Nephron progenitor cell (in vitro differentiated cells): ENCODE results near the gene ZFP14.
"Not testable (repeated sequence)": the region's sequence is repeated elsewhere in the genome, so short reads cannot be mapped to it uniquely, and the experiment has no call there.

Experiments
- DNase-seq: peaks from one replicate; pipeline ENCODE4 v3.0.0; 2021
- H3K27ac Mint-ChIP-seq: 2 replicates; pipeline ENCODE4 v1.8.0; 2021; ENCODE audit warnings: mild to moderate bottlenecking, moderate library complexity, mixed read lengths
- H3K27me3 Mint-ChIP-seq: 2 replicates; pipeline ENCODE4 v1.8.0; 2021; ENCODE audit warnings: mild to moderate bottlenecking, low read depth, mixed read lengths; ENCODE audit not compliant: poor library complexity
- H3K36me3 Mint-ChIP-seq: 2 replicates; pipeline ENCODE4 v1.8.0; 2021; ENCODE audit warnings: low read depth, mixed read lengths
- H3K4me1 Mint-ChIP-seq: 2 replicates; pipeline ENCODE4 v1.8.0; 2021; ENCODE audit warnings: mixed read lengths
- H3K4me3 Mint-ChIP-seq: 2 replicates; pipeline ENCODE4 v1.8.0; 2021; ENCODE audit warnings: mild to moderate bottlenecking, moderate library complexity, mixed read lengths
- H3K9me3 Mint-ChIP-seq: 2 replicates; pipeline ENCODE4 v1.8.0; 2021; ENCODE audit warnings: mild to moderate bottlenecking, moderate library complexity, mixed read lengths
- CTCF ChIP-seq: fragments of 200-600 bp; sonication (generic); IDR thresholded peaks from 2 replicates; pipeline ENCODE4 v1.5.0; 2021; ENCODE audit warnings: antibody characterized with exemption

Gene ZFP14

GRCh38 chr19:36363845-36364244 lies 15.2 kb downstream of the ZFP14 start:
- DNase-seq: no peak
- TF ChIP-seq CTCF: no peak
- Mint-ChIP-seq H3K27ac (no peak overlapping the region), H3K4me3 (no peak overlapping the region), H3K9me3 (peaks cover 11% of the 10 kb centered on the region), H3K4me1 (no peaks in the 10 kb centered on the region), H3K36me3 (peaks cover 89% of the 10 kb centered on the region), H3K27me3 (peaks cover 4% of the 10 kb centered on the region)

DNA sequence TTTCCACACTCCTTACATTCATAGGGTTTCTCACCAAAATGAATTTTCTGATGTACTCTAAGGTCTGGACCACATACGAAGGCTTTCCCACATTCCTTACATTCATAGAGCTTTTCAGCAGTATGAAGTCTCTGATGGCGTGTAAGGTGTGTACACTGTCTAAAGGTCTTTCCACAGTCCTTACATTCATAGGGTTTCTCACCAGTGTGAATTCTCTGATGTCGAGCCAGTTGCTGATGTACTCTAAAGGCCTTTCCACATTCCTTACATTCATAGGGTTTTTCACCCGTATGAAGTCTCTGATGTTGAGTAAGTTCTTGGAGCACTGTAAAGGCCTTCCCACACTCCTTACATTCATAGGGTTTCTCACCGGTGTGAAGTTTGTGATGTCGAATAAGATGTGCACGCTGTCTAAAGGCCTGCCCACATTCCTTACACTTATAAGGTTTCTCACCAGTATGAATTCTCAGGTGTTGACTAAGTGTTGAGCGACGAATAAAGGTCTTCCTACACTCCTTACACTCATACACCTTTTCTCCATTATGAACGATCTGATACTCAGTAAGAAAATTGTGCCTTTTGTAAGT lies 38.1 kb downstream of the ZFP14 start:
- Mint-ChIP-seq H3K9me3 (peaks cover 96% of the 10 kb centered on the region), H3K27ac (no peak overlapping the region)

GRCh38 chr19:36331353-36332228 lies 47.4 kb downstream of the ZFP14 start:
- Mint-ChIP-seq H3K4me1 (peaks cover 28% of the 10 kb centered on the region), H3K4me3 (peak overlapping the region; percentile 89), H3K9me3 (peaks cover 94% of the 10 kb centered on the region), H3K36me3 (peaks cover 89% of the 10 kb centered on the region), H3K27me3 (peaks cover 9% of the 10 kb centered on the region), H3K27ac (no peak overlapping the region)
- TF ChIP-seq CTCF: no peak
- peak; percentile 85 for DNase-seq

More for the DNA sequence above, 38.1 kb downstream of the ZFP14 start:
- no peak for TF ChIP-seq CTCF
- Mint-ChIP-seq H3K4me3 (no peak overlapping the region), H3K4me1 (no peaks in the 10 kb centered on the region), H3K27me3 (peaks cover 8% of the 10 kb centered on the region), H3K36me3 (peaks cover 100% of the 10 kb centered on the region)
- DNase-seq: no peak

GRCh38 chr19:36330216-36330615 lies 48.8 kb downstream of the ZFP14 start:
- no peak for TF ChIP-seq CTCF
- Mint-ChIP-seq H3K27me3 (peaks cover 4% of the 10 kb centered on the region), H3K36me3 (peaks cover 89% of the 10 kb centered on the region), H3K9me3 (peaks cover 94% of the 10 kb centered on the region), H3K4me1 (peaks cover 28% of the 10 kb centered on the region), H3K4me3 (peak overlapping the region; percentile 89), H3K27ac (no peak overlapping the region)
- DNase-seq: no peak

DNA sequence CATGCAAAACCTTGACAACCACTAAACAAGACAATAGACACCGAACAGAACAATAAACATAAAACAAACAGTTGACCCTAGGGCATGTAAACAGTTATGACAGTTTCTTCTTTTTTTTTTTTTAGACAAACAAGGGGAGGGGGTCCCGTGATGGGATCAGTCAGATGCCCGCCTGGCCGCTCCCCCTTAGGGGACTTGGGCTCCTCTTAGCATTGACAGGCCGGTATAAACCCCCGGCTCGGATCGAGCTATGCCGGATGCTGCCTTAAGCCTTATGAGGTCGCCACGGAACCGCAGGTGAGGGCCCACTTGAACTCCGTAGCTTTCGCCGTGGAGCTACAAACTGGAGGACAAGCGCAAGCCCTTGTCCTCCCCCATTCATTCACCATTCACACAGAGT lies 49.5 kb downstream of the ZFP14 start:
- H3K4me1 Mint-ChIP-seq: peaks cover 28% of the 10 kb centered on the region
- H3K27ac Mint-ChIP-seq: peak overlapping the region; percentile 42
- peak overlapping the region; percentile 82 for H3K4me3 Mint-ChIP-seq
- H3K27me3 Mint-ChIP-seq, DNase-seq: not testable (repeated sequence)
- H3K9me3 Mint-ChIP-seq: peaks cover 98% of the 10 kb centered on the region
- peaks cover 90% of the 10 kb centered on the region for H3K36me3 Mint-ChIP-seq

DNA sequence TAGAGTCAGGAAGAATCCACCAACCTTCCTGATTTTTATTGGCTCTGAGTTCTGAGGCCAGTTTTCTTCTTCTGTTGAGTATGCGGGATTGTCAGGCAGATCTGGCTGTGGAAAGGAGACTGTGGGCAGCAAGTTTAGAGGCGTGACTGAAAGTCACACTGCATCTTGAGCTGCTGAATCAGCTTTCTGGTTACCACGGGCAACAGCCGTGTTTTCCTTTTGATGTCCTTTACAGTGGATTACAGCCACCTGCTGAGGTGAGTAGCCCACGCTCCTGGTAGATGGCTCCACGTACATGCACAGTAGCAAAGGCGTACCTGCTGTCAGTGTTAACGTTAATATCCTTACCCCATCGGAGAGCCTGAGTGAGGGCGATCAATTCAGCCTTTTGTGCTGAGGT lies 52.4 kb downstream of the ZFP14 start:
- DNase-seq, H3K4me3 Mint-ChIP-seq, H3K27ac Mint-ChIP-seq, H3K27me3 Mint-ChIP-seq: not testable (repeated sequence)
- Mint-ChIP-seq H3K4me1 (peaks cover 20% of the 10 kb centered on the region), H3K36me3 (peaks cover 96% of the 10 kb centered on the region), H3K9me3 (peaks cover 78% of the 10 kb centered on the region)

DNA sequence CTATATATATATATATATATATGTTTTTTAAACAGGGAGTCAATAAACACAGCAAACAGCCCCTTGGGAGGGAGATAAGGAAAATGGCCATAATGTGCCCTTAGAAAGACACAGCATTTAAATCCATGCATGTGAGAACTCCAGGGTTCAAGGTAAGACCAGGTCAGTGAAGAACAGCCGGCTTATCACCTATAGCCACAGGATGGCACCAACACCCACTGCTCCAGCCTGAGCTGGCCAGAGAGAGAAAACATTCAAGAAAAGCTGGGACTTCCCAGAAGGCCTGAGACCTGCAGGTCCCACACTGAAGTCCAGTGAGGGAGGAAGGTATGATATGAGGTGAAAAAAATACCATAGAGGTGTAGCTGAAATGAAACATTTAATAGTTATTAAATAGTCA lies 63.8 kb downstream of the ZFP14 start:
- DNase-seq, H3K4me1 Mint-ChIP-seq, H3K27ac Mint-ChIP-seq, H3K27me3 Mint-ChIP-seq, H3K4me3 Mint-ChIP-seq: not testable (repeated sequence)
- Mint-ChIP-seq H3K36me3 (peaks cover 70% of the 10 kb centered on the region), H3K9me3 (peaks cover 24% of the 10 kb centered on the region)

DNA sequence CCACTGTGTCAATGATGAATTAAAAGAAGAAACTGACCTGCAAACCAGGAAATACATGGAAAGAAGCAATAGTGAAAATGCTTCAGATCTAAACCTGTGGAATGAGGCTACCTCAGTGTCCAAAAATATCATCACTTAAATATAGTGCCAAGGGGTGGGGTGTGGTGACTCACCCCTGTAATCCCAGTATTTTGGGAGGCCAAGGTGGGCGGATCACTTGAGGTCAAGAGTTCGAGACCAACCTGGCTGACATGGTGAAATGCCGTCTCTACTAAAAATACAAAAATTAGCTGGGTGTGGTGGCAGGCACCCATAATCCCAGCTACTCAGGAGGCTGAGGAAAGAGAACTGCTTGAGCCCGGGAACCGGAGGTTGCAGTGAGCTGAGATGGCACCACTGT lies 64.9 kb downstream of the ZFP14 start:
- Mint-ChIP-seq H3K9me3 (peaks cover 31% of the 10 kb centered on the region), H3K36me3 (peaks cover 66% of the 10 kb centered on the region)
- H3K4me1 Mint-ChIP-seq, H3K27ac Mint-ChIP-seq, H3K27me3 Mint-ChIP-seq, DNase-seq, H3K4me3 Mint-ChIP-seq: not testable (repeated sequence)

GRCh38 chr19:36311098-36311760 lies 67.8 kb downstream of the ZFP14 start:
- Mint-ChIP-seq H3K36me3 (peaks cover 43% of the 10 kb centered on the region), H3K9me3 (peaks cover 26% of the 10 kb centered on the region)
- H3K4me3 Mint-ChIP-seq, DNase-seq, H3K4me1 Mint-ChIP-seq, H3K27ac Mint-ChIP-seq, H3K27me3 Mint-ChIP-seq: not testable (repeated sequence)

- not testable (repeated sequence) for H3K27me3 Mint-ChIP-seq, H3K4me3 Mint-ChIP-seq, H3K4me1 Mint-ChIP-seq, DNase-seq, H3K27ac Mint-ChIP-seq
- H3K9me3 Mint-ChIP-seq: peaks cover 21% of the 10 kb centered on the region
- peaks cover 36% of the 10 kb centered on the region for H3K36me3 Mint-ChIP-seq
Observed at GRCh38 chr19:36310416-36310990, 68.5 kb downstream of the ZFP14 start.
